PC-9 (cell line): ENCODE results near the gene GNRHR. TPM values are rescaled to one million over a fixed set of nuclear protein-coding genes. Genes with fewer than 3 reads are reported as not detected.

Experiments used
- Bru-seq: library from RNA; stranded (reverse); fragments of 400-500 nt; gene quantifications from one replicate; lab custom pipeline; 2021; lab: Mats Ljungman, UMichigan
- BruChase-seq, 2 experiments: library from RNA; stranded (reverse); fragments of 400-500 nt; gene quantifications; one replicate each; lab custom pipeline; 2021; lab: Mats Ljungman, UMichigan
- BruUV-seq: library from RNA; stranded (reverse); fragments of 400-500 nt; replicated peaks from 2 replicates; lab custom pipeline; 2021; lab: Mats Ljungman, UMichigan
- CTCF ChIA-PET: fragments of 300-600 bp; sonication (Branson Sonifier 250); formaldehyde crosslinking; loops from one replicate; lab custom pipeline; 2022; ENCODE audit warnings: antibody characterized with exemption; lab: Charles Lee
- POLR2A ChIA-PET: fragments of 300-600 bp; sonication (Branson Sonifier 250); formaldehyde crosslinking; loops from one replicate; lab custom pipeline; 2022; ENCODE audit warnings: antibody characterized with exemption; ENCODE audit not compliant: unreplicated experiment; lab: Charles Lee
- DNase-seq, 2 experiments: peaks; one replicate each; pipeline versions ENCODE4 v3.0.0 to v3.0.0-alpha.2; 2015 to 2022; ENCODE audit warnings: mixed read lengths in 1 of 2
- H2AFZ ChIP-seq: fragments of 200-600 bp; sonication (generic); 2 replicates; pipeline ENCODE4 v1.8.1; 2017; ENCODE audit warnings: antibody characterized with exemption
- H3F3A ChIP-seq: fragments of 200-600 bp; sonication (generic); 2 replicates; pipeline ENCODE4 v1.8.1; 2017; ENCODE audit warnings: antibody characterized with exemption, mild to moderate bottlenecking, low read depth; ENCODE audit not compliant: insufficient read depth
- H3K27ac ChIP-seq: fragments of 200-600 bp; sonication (generic); 2 replicates; pipeline ENCODE4 v1.6.1; 2016; ENCODE audit warnings: mixed run types
- H3K27me3 ChIP-seq: fragments of 200-600 bp; sonication (generic); 2 replicates; pipeline ENCODE4 v1.6.1; 2016; ENCODE audit warnings: low read depth, mixed run types; ENCODE audit not compliant: insufficient read depth
- H3K36me3 ChIP-seq: fragments of 200-600 bp; sonication (generic); 2 replicates; pipeline ENCODE4 v1.6.1; 2016; ENCODE audit warnings: low read depth, mixed run types
- H3K4me1 ChIP-seq: fragments of 200-600 bp; sonication (generic); replicated peaks from 2 replicates; pipeline ENCODE4 v1.6.1; 2016; ENCODE audit warnings: mixed run types; ENCODE audit not compliant: insufficient read depth
- H3K4me2 ChIP-seq: fragments of 200-600 bp; sonication (generic); 2 replicates; pipeline ENCODE4 v1.6.1; 2017; ENCODE audit warnings: mixed run types
- H3K4me3 ChIP-seq: fragments of 200-600 bp; sonication (generic); 2 replicates; pipeline ENCODE4 v1.6.1; 2016; ENCODE audit warnings: mixed run types
- H3K79me2 ChIP-seq: fragments of 200-600 bp; sonication (generic); 2 replicates; pipeline ENCODE4 v1.6.1; 2017; ENCODE audit warnings: low read depth, mixed run types
- H3K9me2 ChIP-seq: fragments of 200-600 bp; sonication (generic); 2 replicates; pipeline ENCODE4 v1.8.1; 2017; ENCODE audit warnings: mild to moderate bottlenecking; ENCODE audit not compliant: insufficient read depth
- H3K9me3 ChIP-seq: fragments of 200-600 bp; sonication (generic); 2 replicates; pipeline ENCODE4 v1.8.1; 2016; ENCODE audit warnings: low read depth; ENCODE audit not compliant: insufficient read depth
- H4K20me1 ChIP-seq: fragments of 200-600 bp; sonication (generic); 2 replicates; pipeline ENCODE4 v1.8.1; 2017; ENCODE audit not compliant: insufficient read depth
- EZH2 ChIP-seq: fragments of 200-600 bp; sonication (generic); IDR thresholded peaks from 2 replicates; pipeline ENCODE4 v1.8.0; 2017; ENCODE audit warnings: antibody characterized with exemption, low read depth
- intact Hi-C: fragments of 100-400 bp; cut with micrococcal nuclease; formaldehyde crosslinking; loops from one replicate; pipeline ENCODE4 v1.10.0; 2022; ENCODE audit not compliant: unreplicated experiment
- long read RNA-seq: library from polyadenylated mRNA; stranded (forward); transcript quantifications from one replicate; pipeline ENCODE4 v2.0.0, GENCODE V29; 2022
- total RNA-seq: library from RNA; stranded (reverse); gene quantifications from 2 replicates; pipeline ENCODE4 v1.2.3, GENCODE V29; 2021
- TF ChIP-seq, protein P1 (sequence below): fragments of 200-600 bp; sonication (generic); conservative IDR thresholded peaks from 2 replicates; pipeline ENCODE4 v1.6.1; 2017; ENCODE audit warnings: mixed run types, antibody characterized with exemption, mild to moderate bottlenecking, moderate library complexity

GNRHR gene, protein sequence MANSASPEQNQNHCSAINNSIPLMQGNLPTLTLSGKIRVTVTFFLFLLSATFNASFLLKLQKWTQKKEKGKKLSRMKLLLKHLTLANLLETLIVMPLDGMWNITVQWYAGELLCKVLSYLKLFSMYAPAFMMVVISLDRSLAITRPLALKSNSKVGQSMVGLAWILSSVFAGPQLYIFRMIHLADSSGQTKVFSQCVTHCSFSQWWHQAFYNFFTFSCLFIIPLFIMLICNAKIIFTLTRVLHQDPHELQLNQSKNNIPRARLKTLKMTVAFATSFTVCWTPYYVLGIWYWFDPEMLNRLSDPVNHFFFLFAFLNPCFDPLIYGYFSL
- not detected in 2 replicates for total RNA-seq
- not detected for Bru-seq, nascent RNA
- BruChase-seq, experiment 1, labeled RNA remaining after a 2-hour chase, result not detected
- BruChase-seq, experiment 2, labeled RNA remaining after a 6-hour chase, result not detected
- long read RNA-seq, partial matches to known transcripts, result 0 of 1 reads
- long read RNA-seq, other reads (novel, unspliced or antisense), result 1 of 1 reads

DNA sequence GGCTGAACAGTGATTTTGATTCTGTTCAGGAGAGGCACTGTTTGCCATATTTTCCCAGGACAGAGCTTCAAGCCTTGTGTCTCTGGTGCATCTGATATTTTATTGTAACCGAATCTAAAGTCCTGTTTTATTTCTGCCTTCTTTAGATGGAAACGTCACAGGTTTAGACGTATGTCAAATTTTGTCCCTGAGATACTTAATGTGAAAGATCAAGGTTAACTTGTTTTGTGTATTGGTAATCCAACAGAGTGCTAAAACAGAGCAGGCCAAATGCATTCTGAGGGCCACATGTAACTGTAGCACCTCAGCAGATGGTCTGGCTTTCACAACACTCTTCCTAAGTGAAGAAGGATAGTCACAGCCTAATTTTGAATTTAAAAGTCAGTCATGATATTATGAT is at the start of gene GNRHR:
TSS of gene GNRHR (minus strand) at position 101 of the 400 bp plus-strand sequence. CDS start at position 48, 53 bp downstream.
- Histone ChIP-seq H3F3A (no peaks in the 10 kb centered on the region), H3K27me3 (no peaks in the 10 kb centered on the region), H2AFZ (no peak within 1 kb of the TSS), H3K4me1 (no peaks in the 10 kb centered on the region), H4K20me1 (no peaks in the 10 kb centered on the region), H3K4me3 (no peak within 1 kb of the TSS), H3K9me3 (no peaks in the 10 kb centered on the region), H3K79me2 (no peaks in the 10 kb centered on the region), H3K4me2 (no peak within 1 kb of the TSS), H3K27ac (no peak within 1 kb of the TSS), H3K36me3 (no peaks in the 10 kb centered on the region), H3K9me2 (no peaks in the 10 kb centered on the region)
- no peak for DNase-seq
- no peak for TF ChIP-seq EZH2
- TF ChIP-seq, protein P1, sequence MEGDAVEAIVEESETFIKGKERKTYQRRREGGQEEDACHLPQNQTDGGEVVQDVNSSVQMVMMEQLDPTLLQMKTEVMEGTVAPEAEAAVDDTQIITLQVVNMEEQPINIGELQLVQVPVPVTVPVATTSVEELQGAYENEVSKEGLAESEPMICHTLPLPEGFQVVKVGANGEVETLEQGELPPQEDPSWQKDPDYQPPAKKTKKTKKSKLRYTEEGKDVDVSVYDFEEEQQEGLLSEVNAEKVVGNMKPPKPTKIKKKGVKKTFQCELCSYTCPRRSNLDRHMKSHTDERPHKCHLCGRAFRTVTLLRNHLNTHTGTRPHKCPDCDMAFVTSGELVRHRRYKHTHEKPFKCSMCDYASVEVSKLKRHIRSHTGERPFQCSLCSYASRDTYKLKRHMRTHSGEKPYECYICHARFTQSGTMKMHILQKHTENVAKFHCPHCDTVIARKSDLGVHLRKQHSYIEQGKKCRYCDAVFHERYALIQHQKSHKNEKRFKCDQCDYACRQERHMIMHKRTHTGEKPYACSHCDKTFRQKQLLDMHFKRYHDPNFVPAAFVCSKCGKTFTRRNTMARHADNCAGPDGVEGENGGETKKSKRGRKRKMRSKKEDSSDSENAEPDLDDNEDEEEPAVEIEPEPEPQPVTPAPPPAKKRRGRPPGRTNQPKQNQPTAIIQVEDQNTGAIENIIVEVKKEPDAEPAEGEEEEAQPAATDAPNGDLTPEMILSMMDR, result no peak
- intact Hi-C loops, result no loop called here
- ChIA-PET CTCF (no interaction called here), POLR2A (no interaction called here)
- no TSS peak for BruUV-seq

DNA sequence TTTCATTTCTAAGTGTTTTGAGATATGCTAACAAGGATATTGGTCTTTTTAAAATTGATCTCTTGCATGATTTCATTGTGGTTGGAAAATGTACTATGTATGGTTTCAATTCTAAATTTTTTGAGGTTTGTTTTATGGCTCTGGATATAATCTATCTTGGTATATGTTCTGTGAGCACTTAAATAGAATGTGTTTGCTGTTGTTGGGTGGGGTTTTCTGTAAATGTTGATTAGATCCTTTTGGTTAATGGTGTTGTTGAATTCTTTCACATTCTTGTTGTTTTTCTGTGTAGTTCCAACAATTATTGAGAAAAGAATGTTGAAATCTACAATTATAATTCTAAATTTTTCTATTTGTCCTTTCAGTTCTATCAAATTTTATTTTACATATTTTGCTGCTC is 42.6 kb upstream of the GNRHR start:
- no peaks in the 10 kb centered on the region for H3K79me2 ChIP-seq
- H3F3A ChIP-seq, result no peaks in the 10 kb centered on the region
- H3K27ac ChIP-seq, result no peak overlapping the region
- H3K4me2 ChIP-seq, result no peak overlapping the region
- no peaks in the 10 kb centered on the region for H3K27me3 ChIP-seq
- no peaks in the 10 kb centered on the region for H3K36me3 ChIP-seq
- intact Hi-C loops, result no loop called here
- ChIA-PET POLR2A (no interaction called here), CTCF (no interaction called here)
- H3K9me3 ChIP-seq, result no peaks in the 10 kb centered on the region
- H3K4me3 ChIP-seq, result no peak overlapping the region
- DNase-seq, result no peak
- TF ChIP-seq, protein P1, result no peak
- no peak for TF ChIP-seq EZH2
- H2AFZ ChIP-seq, result no peak overlapping the region
- BruUV-seq, result no TSS peak
- H3K4me1 ChIP-seq, result no peaks in the 10 kb centered on the region
- no peaks in the 10 kb centered on the region for H4K20me1 ChIP-seq
- no peaks in the 10 kb centered on the region for H3K9me2 ChIP-seq

DNA sequence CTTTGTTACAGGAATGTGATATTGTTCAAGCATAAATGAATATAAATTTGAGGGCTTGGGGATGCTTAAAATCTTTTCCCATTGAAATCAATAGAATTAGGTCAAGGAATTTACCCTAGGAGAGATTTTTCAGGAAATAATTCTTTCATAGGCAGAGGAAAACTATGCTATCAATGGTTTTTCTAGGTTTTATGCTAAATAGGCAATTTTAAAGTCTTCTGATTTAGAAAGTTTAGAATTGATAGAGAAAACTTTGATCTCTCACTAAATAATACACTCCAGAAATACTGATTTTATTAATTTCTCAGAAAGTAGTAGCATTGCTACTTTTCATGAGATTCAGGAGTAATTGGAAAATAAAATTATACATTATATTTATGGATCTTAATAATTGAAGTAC is 36.5 kb upstream of the GNRHR start:
- no peaks in the 10 kb centered on the region for H3K4me1 ChIP-seq
- no peaks in the 10 kb centered on the region for H3K27me3 ChIP-seq
- H3K36me3 ChIP-seq, result no peaks in the 10 kb centered on the region
- H3K9me3 ChIP-seq, result no peaks in the 10 kb centered on the region
- no peak overlapping the region for H3K4me3 ChIP-seq
- DNase-seq, result no peak
- H3K79me2 ChIP-seq, result no peaks in the 10 kb centered on the region
- ChIA-PET CTCF (no interaction called here), POLR2A (no interaction called here)
- TF ChIP-seq, protein P1, result no peak
- TF ChIP-seq EZH2, result no peak
- no TSS peak for BruUV-seq
- no peak overlapping the region for H2AFZ ChIP-seq
- intact Hi-C loops, result no loop called here
- H3K9me2 ChIP-seq, result no peaks in the 10 kb centered on the region
- no peak overlapping the region for H3K4me2 ChIP-seq
- no peak overlapping the region for H3K27ac ChIP-seq
- no peaks in the 10 kb centered on the region for H4K20me1 ChIP-seq
- H3F3A ChIP-seq, result no peaks in the 10 kb centered on the region
